ENCODE data around the gene FLNA. TPM values are rescaled to one million over a fixed set of nuclear protein-coding genes. Genes with fewer than 3 reads are reported as not detected.
"Not testable (repeated sequence)": the region's sequence is repeated elsewhere in the genome, so short reads cannot be mapped to it uniquely, and the experiment has no call there.

The FLNA gene
- total RNA-seq, 1 donor from 2014 or later, result 2,809 TPM

DNA sequence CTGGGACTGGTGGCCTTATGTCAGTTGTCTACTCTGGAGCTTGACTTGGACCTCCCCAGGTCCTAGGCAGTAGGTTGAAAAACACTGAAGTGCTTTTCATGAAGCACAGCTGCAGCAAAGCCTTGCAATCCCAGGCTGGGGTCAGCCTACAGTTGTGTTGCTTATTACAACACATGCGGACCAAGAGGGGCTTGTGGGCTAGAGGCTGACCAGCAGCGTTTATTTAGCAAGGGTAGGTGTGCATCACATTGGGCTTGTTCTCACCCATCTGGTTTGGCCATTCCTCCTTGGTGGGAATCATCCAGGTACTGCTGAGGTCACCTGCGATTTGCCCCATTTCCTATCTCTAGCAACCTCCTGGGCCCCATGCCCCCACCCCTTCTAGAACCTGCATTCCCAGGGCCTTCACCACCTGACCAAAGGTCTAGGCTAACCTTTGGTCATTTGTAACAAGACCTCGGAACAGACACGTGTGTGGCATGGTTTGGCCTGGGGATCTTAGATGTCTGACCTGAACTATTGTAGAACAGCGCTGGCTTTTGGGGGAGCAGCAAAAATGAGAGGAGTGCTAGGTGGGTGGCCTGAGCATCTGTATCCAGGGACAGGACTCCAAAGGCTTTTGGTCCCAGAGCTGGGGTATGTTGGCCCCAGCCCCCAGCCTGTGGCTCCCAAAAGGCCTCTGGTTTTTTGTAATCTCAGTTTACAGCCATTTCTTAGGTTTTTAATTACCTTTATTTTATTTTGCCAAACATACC, 26.8 kb upstream of the FLNA start:
- Histone ChIP-seq H3K79me2 (ENCODE audit: insufficient read depth, low read length) (peaks cover 26% of the 10 kb centered on the region), H3K4me1 (ENCODE audit: insufficient read depth, low read length) (peaks cover 4% of the 10 kb centered on the region), H3K9me3 (ENCODE audit: insufficient read depth, low read depth, low read length) (no peaks in the 10 kb centered on the region), H3K36me3 (ENCODE audit: insufficient read depth, low read length) (peaks cover 14% of the 10 kb centered on the region), H3K9ac (ENCODE audit: low read length) (no peak overlapping the region), H4K20me1 (ENCODE audit: insufficient read depth, low read length) (peaks cover 37% of the 10 kb centered on the region), H3K4me3 (ENCODE audit: insufficient read depth, low read depth, low read length) (no peak overlapping the region), H3K27me3 (ENCODE audit: insufficient read depth, low read length) (no peaks in the 10 kb centered on the region), H3K27ac (ENCODE audit: low read depth, low read length) (no peak overlapping the region), H2AFZ (ENCODE audit: low read depth, low read length) (no peak overlapping the region), H3K4me2 (ENCODE audit: low read length) (peak overlapping the region; percentile 92)
- peaks cover 7% of the 10 kb centered on the region for H3K4me1 Mint-ChIP-seq (ENCODE audit: low read depth, unreplicated experiment)
- peak overlapping the region; percentile 98 for H3K4me3 Mint-ChIP-seq (ENCODE audit: unreplicated experiment)
- peaks cover 13% of the 10 kb centered on the region for H3K36me3 Mint-ChIP-seq (ENCODE audit: low read depth, unreplicated experiment)
- TF ChIP-seq, protein P1, sequence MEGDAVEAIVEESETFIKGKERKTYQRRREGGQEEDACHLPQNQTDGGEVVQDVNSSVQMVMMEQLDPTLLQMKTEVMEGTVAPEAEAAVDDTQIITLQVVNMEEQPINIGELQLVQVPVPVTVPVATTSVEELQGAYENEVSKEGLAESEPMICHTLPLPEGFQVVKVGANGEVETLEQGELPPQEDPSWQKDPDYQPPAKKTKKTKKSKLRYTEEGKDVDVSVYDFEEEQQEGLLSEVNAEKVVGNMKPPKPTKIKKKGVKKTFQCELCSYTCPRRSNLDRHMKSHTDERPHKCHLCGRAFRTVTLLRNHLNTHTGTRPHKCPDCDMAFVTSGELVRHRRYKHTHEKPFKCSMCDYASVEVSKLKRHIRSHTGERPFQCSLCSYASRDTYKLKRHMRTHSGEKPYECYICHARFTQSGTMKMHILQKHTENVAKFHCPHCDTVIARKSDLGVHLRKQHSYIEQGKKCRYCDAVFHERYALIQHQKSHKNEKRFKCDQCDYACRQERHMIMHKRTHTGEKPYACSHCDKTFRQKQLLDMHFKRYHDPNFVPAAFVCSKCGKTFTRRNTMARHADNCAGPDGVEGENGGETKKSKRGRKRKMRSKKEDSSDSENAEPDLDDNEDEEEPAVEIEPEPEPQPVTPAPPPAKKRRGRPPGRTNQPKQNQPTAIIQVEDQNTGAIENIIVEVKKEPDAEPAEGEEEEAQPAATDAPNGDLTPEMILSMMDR (IDR thresholded peaks at IDR 0.05; ENCODE audit: insufficient read depth, low read depth, low read length), result no peak
- no peaks in the 10 kb centered on the region for H3K9me3 Mint-ChIP-seq (ENCODE audit: unreplicated experiment)
- H3K27ac Mint-ChIP-seq (ENCODE audit: unreplicated experiment), result peak overlapping the region; percentile 62
- DNase-seq (ENCODE audit: low read depth), result peak; percentile 20
- FAIRE-seq, result no peak
- no peaks in the 10 kb centered on the region for H3K27me3 Mint-ChIP-seq (ENCODE audit: low read depth, unreplicated experiment)

DNA sequence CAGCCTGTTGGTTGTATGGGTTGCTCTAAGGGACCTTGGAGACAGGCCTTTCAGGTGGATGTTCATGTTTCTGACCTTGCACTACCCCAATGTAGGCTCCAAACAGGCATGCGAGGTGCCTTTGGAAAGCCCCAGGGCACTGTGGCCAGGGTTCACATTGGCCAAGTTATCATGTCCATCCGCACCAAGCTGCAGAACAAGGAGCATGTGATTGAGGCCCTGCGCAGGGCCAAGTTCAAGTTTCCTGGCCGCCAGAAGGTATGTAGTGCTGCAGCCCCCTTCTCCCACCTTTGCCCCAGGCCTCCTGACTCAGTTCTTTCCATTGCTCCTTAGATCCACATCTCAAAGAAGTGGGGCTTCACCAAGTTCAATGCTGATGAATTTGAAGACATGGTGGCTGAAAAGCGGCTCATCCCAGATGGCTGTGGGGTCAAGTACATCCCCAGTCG, 26.0 kb upstream of the FLNA start:
- FAIRE-seq; H3K9me3 ChIP-seq (ENCODE audit: insufficient read depth, low read depth, low read length); H3K4me1 Mint-ChIP-seq (ENCODE audit: low read depth, unreplicated experiment); H3K27me3 Mint-ChIP-seq (ENCODE audit: low read depth, unreplicated experiment); H2AFZ ChIP-seq (ENCODE audit: low read depth, low read length); DNase-seq (ENCODE audit: low read depth); H3K27me3 ChIP-seq (ENCODE audit: insufficient read depth, low read length); H3K9me3 Mint-ChIP-seq (ENCODE audit: unreplicated experiment); H3K4me1 ChIP-seq (ENCODE audit: insufficient read depth, low read length); H3K27ac ChIP-seq (ENCODE audit: low read depth, low read length): not testable (repeated sequence)
- Mint-ChIP-seq H3K27ac (ENCODE audit: unreplicated experiment) (peak overlapping the region; percentile 62), H3K4me3 (ENCODE audit: unreplicated experiment) (peak overlapping the region; percentile 98), H3K36me3 (ENCODE audit: low read depth, unreplicated experiment) (peaks cover 13% of the 10 kb centered on the region)
- H3K9ac ChIP-seq (ENCODE audit: low read length), result peak overlapping the region; percentile 98
- peak overlapping the region; percentile 91 for H3K4me3 ChIP-seq (ENCODE audit: insufficient read depth, low read depth, low read length)
- peaks cover 26% of the 10 kb centered on the region for H3K79me2 ChIP-seq (ENCODE audit: insufficient read depth, low read length)
- H3K36me3 ChIP-seq (ENCODE audit: insufficient read depth, low read length), result peaks cover 14% of the 10 kb centered on the region
- H4K20me1 ChIP-seq (ENCODE audit: insufficient read depth, low read length), result peaks cover 37% of the 10 kb centered on the region
- peak overlapping the region; percentile 92 for H3K4me2 ChIP-seq (ENCODE audit: low read length)

DNA sequence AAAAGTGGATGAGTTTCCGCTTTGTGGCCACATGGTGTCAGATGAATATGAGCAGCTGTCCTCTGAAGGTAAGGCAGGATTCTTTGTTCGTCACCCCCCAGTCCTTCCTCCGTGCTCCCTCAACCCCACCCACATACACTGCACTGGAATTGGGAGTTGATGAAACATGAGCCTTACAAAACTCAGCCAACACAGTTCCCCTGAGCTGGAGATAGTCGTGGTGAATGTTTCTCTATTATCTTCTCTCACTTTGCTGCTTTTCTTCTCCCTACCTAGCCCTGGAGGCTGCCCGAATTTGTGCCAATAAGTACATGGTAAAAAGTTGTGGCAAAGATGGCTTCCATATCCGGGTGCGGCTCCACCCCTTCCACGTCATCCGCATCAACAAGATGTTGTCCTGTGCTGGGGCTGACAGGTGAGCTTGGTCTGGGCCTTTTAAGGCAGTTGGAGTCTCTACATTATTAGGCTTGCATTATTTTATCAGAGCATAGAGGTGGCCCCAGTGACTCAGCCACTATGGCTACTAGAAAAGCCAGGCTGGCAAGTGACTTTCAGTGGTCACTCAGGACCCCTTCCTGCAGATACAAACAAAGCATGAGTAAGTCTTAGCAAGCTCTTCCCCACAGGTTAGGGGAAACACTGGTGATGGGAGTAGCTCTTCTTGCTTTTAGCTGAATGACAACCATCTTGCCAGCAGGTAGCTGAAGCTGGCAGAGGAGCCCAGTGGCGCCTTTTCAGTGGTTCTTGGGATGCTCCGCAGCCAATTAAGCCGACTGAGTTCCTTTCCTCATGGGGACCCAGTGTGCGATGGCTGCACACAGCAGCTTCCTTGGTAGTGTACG, 25.3 kb upstream of the FLNA start:
- Histone ChIP-seq H3K4me1 (ENCODE audit: insufficient read depth, low read length) (peaks cover 4% of the 10 kb centered on the region), H3K36me3 (ENCODE audit: insufficient read depth, low read length) (peaks cover 14% of the 10 kb centered on the region), H3K9me3 (ENCODE audit: insufficient read depth, low read depth, low read length) (no peaks in the 10 kb centered on the region), H3K27me3 (ENCODE audit: insufficient read depth, low read length) (no peaks in the 10 kb centered on the region), H4K20me1 (ENCODE audit: insufficient read depth, low read length) (peaks cover 37% of the 10 kb centered on the region), H3K27ac (ENCODE audit: low read depth, low read length) (peak overlapping the region; percentile 96), H3K4me2 (ENCODE audit: low read length) (peak overlapping the region; percentile 92), H3K9ac (ENCODE audit: low read length) (peak overlapping the region; percentile 98), H2AFZ (ENCODE audit: low read depth, low read length) (no peak overlapping the region), H3K79me2 (ENCODE audit: insufficient read depth, low read length) (peaks cover 26% of the 10 kb centered on the region), H3K4me3 (ENCODE audit: insufficient read depth, low read depth, low read length) (peak overlapping the region; percentile 91)
- peak overlapping the region; percentile 98 for H3K4me3 Mint-ChIP-seq (ENCODE audit: unreplicated experiment)
- H3K36me3 Mint-ChIP-seq (ENCODE audit: low read depth, unreplicated experiment), result peaks cover 13% of the 10 kb centered on the region
- TF ChIP-seq, protein P1 (IDR thresholded peaks at IDR 0.05; ENCODE audit: insufficient read depth, low read depth, low read length), result no peak
- no peak for TF ChIP-seq EZH2 (IDR thresholded peaks at IDR 0.05; ENCODE audit: insufficient read depth, low read length)
- no peak for DNase-seq (ENCODE audit: low read depth)
- peaks cover 7% of the 10 kb centered on the region for H3K4me1 Mint-ChIP-seq (ENCODE audit: low read depth, unreplicated experiment)
- FAIRE-seq, result no peak
- H3K9me3 Mint-ChIP-seq (ENCODE audit: unreplicated experiment), result no peaks in the 10 kb centered on the region
- H3K27me3 Mint-ChIP-seq (ENCODE audit: low read depth, unreplicated experiment), result no peaks in the 10 kb centered on the region
- peak overlapping the region; percentile 99 for H3K27ac Mint-ChIP-seq (ENCODE audit: unreplicated experiment)

Measured in astrocyte (in vitro differentiated cells and primary cell).